PC-3 (cell line): ENCODE measurements around the gene GALNT10. TPM values are rescaled to one million over a fixed set of nuclear protein-coding genes. Genes with fewer than 3 reads are reported as not detected.

Experiments used
- ATAC-seq: fragments of 200-7000 bp; cut with Tn5 transposase; 2 replicates; pipeline ENCODE4 v1.9.1; 2020; ENCODE audit warnings: mild to moderate bottlenecking, moderate library complexity
- BruUV-seq: library from RNA; stranded (reverse); fragments of 400-500 nt; replicated peaks from 2 replicates; lab custom pipeline; 2021; lab: Mats Ljungman, UMichigan
- CTCF ChIA-PET: fragments of 300-600 bp; sonication (Branson Sonifier 250); formaldehyde crosslinking; loops from one replicate; lab custom pipeline; 2022; ENCODE audit warnings: antibody characterized with exemption; lab: Charles Lee
- POLR2A ChIA-PET: fragments of 300-600 bp; sonication (Branson Sonifier 250); formaldehyde crosslinking; loops from one replicate; lab custom pipeline; 2022; ENCODE audit warnings: antibody characterized with exemption; ENCODE audit not compliant: unreplicated experiment; lab: Charles Lee
- DNase-seq: peaks from one replicate; pipeline ENCODE4 v3.0.0-alpha.2; 2015
- H2AFZ ChIP-seq: fragments of 300-600 bp; sonication (generic); 2 replicates; pipeline ENCODE4 v1.6.0; 2016; ENCODE audit warnings: antibody characterized with exemption, low read length
- H3F3A ChIP-seq: fragments of 300-600 bp; sonication (generic); one replicate; pipeline ENCODE4 v1.6.0; 2017; ENCODE audit warnings: antibody characterized with exemption, low read length, control low read depth, mild to moderate bottlenecking; ENCODE audit not compliant: unreplicated experiment
- H3K27ac ChIP-seq: fragments of 300-600 bp; sonication (generic); 2 replicates; pipeline ENCODE4 v1.5.1; 2016; ENCODE audit warnings: mild to moderate bottlenecking, low read length
- H3K27me3 ChIP-seq: fragments of 300-600 bp; sonication (generic); 2 replicates; pipeline ENCODE4 v1.6.1; 2016; ENCODE audit warnings: low read length, mixed read lengths
- H3K36me3 ChIP-seq: fragments of 300-600 bp; sonication (generic); 2 replicates; pipeline ENCODE4 v1.6.1; 2016; ENCODE audit warnings: low read depth, mixed run types, low read length, mixed read lengths
- H3K4me1 ChIP-seq: fragments of 300-600 bp; sonication (generic); 2 replicates; pipeline ENCODE4 v1.5.1; 2016; ENCODE audit warnings: low read length; ENCODE audit not compliant: insufficient read depth
- H3K4me2 ChIP-seq: fragments of 300-600 bp; sonication (generic); 2 replicates; pipeline ENCODE4 v1.6.0; 2016; ENCODE audit warnings: low read length
- H3K4me3 ChIP-seq: fragments of 300-600 bp; sonication (generic); 2 replicates; pipeline ENCODE4 v1.5.1; 2016; ENCODE audit warnings: mild to moderate bottlenecking, low read length, mixed read lengths
- H3K79me2 ChIP-seq: fragments of 300-600 bp; sonication (generic); 2 replicates; pipeline ENCODE4 v1.6.1; 2017; ENCODE audit warnings: low read length, mixed read lengths
- H3K9ac ChIP-seq: fragments of 300-600 bp; sonication (generic); 2 replicates; pipeline ENCODE4 v1.6.0; 2016; ENCODE audit warnings: mild to moderate bottlenecking, low read length
- H3K9me2 ChIP-seq: fragments of 300-600 bp; sonication (generic); replicated peaks from 2 replicates; pipeline ENCODE4 v1.6.1; 2016; ENCODE audit warnings: mixed run types, low read length, mixed read lengths
- H3K9me3 ChIP-seq: fragments of 300-600 bp; sonication (generic); 2 replicates; pipeline ENCODE4 v1.6.1; 2016; ENCODE audit warnings: low read length, mixed read lengths
- H4K20me1 ChIP-seq: fragments of 300-600 bp; sonication (generic); 2 replicates; pipeline ENCODE4 v1.6.1; 2016; ENCODE audit warnings: low read length, mixed read lengths
- CTCF ChIP-seq: fragments of 300-600 bp; sonication (generic); conservative IDR thresholded peaks from 2 replicates; pipeline ENCODE4 v1.5.1; 2017; ENCODE audit warnings: antibody characterized with exemption, low read depth, mild to moderate bottlenecking, low read length
- EZH2 ChIP-seq: fragments of 300-600 bp; sonication (generic); IDR thresholded peaks from one replicate; pipeline ENCODE4 v1.6.1; 2017; ENCODE audit warnings: antibody characterized with exemption, mild to moderate bottlenecking, low read length; ENCODE audit not compliant: unreplicated experiment
- EZH2phosphoT487 ChIP-seq: fragments of 300-600 bp; sonication (generic); IDR thresholded peaks from 2 replicates; pipeline ENCODE4 v1.6.1; 2018; ENCODE audit warnings: mild to moderate bottlenecking, antibody characterized with exemption, low read length, borderline replicate concordance
- intact Hi-C: fragments of 100-400 bp; cut with micrococcal nuclease; formaldehyde crosslinking; loops from 2 replicates; pipeline ENCODE4 v1.9.0; 2023
- total RNA-seq: library from RNA; depleted of rRNA; stranded (reverse); fragments of >200 nt; gene quantifications from 2 replicates; pipeline ENCODE4 v1.2.3, GENCODE V29; 2014

The GALNT10 gene
- total RNA-seq, 1 experiment from 2014 or later = 46.2 TPM

GRCh38 chr5:154334406-154335064 is 144.0 kb downstream of the GALNT10 start:
- CTCF ChIA-PET = no interaction called here
- H3K27me3 ChIP-seq = no peaks in the 10 kb centered on the region
- no peak overlapping the region for H3K4me3 ChIP-seq
- no peaks in the 10 kb centered on the region for H4K20me1 ChIP-seq
- no peak overlapping the region for H3K27ac ChIP-seq
- no peaks in the 10 kb centered on the region for H3K9me3 ChIP-seq
- intact Hi-C loops = loop anchor here (10.0 kb wide), 1 partner anchor 70 kb away; no protein-coding TSS in a partner anchor
- no peak overlapping the region for H3K4me2 ChIP-seq
- no peak overlapping the region for H2AFZ ChIP-seq
- POLR2A ChIA-PET = no interaction called here
- TF ChIP-seq EZH2phosphoT487 = no peak
- TF ChIP-seq EZH2 = no peak
- TF ChIP-seq CTCF = no peak
- DNase-seq (no peak), ATAC-seq (no peak)
- BruUV-seq = no TSS peak
- no peaks in the 10 kb centered on the region for H3K9me2 ChIP-seq
- H3K36me3 ChIP-seq = peaks cover 3% of the 10 kb centered on the region
- H3F3A ChIP-seq = no peaks in the 10 kb centered on the region
- no peak overlapping the region for H3K9ac ChIP-seq
- no peaks in the 10 kb centered on the region for H3K4me1 ChIP-seq
- H3K79me2 ChIP-seq = no peaks in the 10 kb centered on the region

- ChIA-PET POLR2A (no interaction called here), CTCF (no interaction called here)
- intact Hi-C loops = loop anchor here (10.0 kb wide), 1 partner anchor 70 kb away; no protein-coding TSS in a partner anchor
- no peaks in the 10 kb centered on the region for H3K9me3 ChIP-seq
- no peak overlapping the region for H3K4me2 ChIP-seq
- no peaks in the 10 kb centered on the region for H3K27me3 ChIP-seq
- TF ChIP-seq CTCF (no peak), EZH2 (no peak), EZH2phosphoT487 (no peak)
- H3F3A ChIP-seq = no peaks in the 10 kb centered on the region
- no TSS peak for BruUV-seq
- ATAC-seq (no peak), DNase-seq (no peak)
- no peaks in the 10 kb centered on the region for H3K4me1 ChIP-seq
- no peak overlapping the region for H3K9ac ChIP-seq
- no peaks in the 10 kb centered on the region for H4K20me1 ChIP-seq
- H3K9me2 ChIP-seq = no peaks in the 10 kb centered on the region
- no peaks in the 10 kb centered on the region for H3K79me2 ChIP-seq
- H3K27ac ChIP-seq = no peak overlapping the region
- H3K36me3 ChIP-seq = peaks cover 3% of the 10 kb centered on the region
- H2AFZ ChIP-seq = no peak overlapping the region
- H3K4me3 ChIP-seq = no peak overlapping the region
These were observed 144.5 kb downstream of the GALNT10 start for GRCh38 chr5:154335065-154335448.

- ATAC-seq (no peak), DNase-seq (no peak)
- Histone ChIP-seq H3K9me2 (no peaks in the 10 kb centered on the region), H3K4me1 (no peaks in the 10 kb centered on the region), H3K79me2 (no peaks in the 10 kb centered on the region), H4K20me1 (no peaks in the 10 kb centered on the region), H3K4me3 (no peak overlapping the region), H2AFZ (no peak overlapping the region), H3K9me3 (no peaks in the 10 kb centered on the region), H3F3A (no peaks in the 10 kb centered on the region), H3K9ac (no peak overlapping the region), H3K27ac (no peak overlapping the region), H3K36me3 (no peaks in the 10 kb centered on the region), H3K27me3 (no peaks in the 10 kb centered on the region), H3K4me2 (no peak overlapping the region)
- BruUV-seq = no TSS peak
- TF ChIP-seq EZH2phosphoT487 (no peak), CTCF (no peak), EZH2 (no peak)
- POLR2A ChIA-PET = no interaction called here
- intact Hi-C loops = no loop called here
- CTCF ChIA-PET = no interaction called here
These were observed 151.1 kb downstream of the GALNT10 start for GRCh38 chr5:154341620-154342019.
